ENCODE results near the gene RAB4B. TPM values are rescaled to one million over a fixed set of nuclear protein-coding genes. Genes with fewer than 3 reads are reported as not detected.

Gene RAB4B
- total and polyA plus RNA-seq, 2 experiments from 2014 or later, result 27.4 to 29.0 TPM

GRCh38 chr19:40810160-40810559 lies 32.1 kb downstream of the RAB4B start:
- H3K4me1 Mint-ChIP-seq, result peaks cover 55% of the 10 kb centered on the region
- ATAC-seq (no peak), DNase-seq (ENCODE audit: low spot score) (no peak)
- H3K4me3 Mint-ChIP-seq, result peak overlapping the region; percentile 83
- Histone ChIP-seq H3K36me3 (ENCODE audit: insufficient read depth) (peaks cover 4% of the 10 kb centered on the region; the same call in 1 of the 2 replicates), H2AFZ (no peak overlapping the region), H3K4me2 (peak overlapping the region; percentile 96), H3K4me3 (peak overlapping the region; percentile 63), H3F3A (replicated peaks; ENCODE audit: low read depth) (peaks cover 34% of the 10 kb centered on the region), H3K4me1 (ENCODE audit: insufficient read depth) (peaks cover 29% of the 10 kb centered on the region), H4K20me1 (replicated peaks; ENCODE audit: insufficient read depth) (peaks cover 23% of the 10 kb centered on the region), H3K9me2 (ENCODE audit: insufficient read depth) (no peaks in the 10 kb centered on the region), H3K27ac (ENCODE audit: low read depth) (peak overlapping the region; percentile 88), H3K27me3 (ENCODE audit: insufficient read depth) (peaks cover 12% of the 10 kb centered on the region; the same call in 1 of the 2 replicates), H3K79me2 (replicated peaks; ENCODE audit: insufficient read depth) (peaks cover 23% of the 10 kb centered on the region)
- H3K27me3 Mint-ChIP-seq (ENCODE audit: insufficient read depth, low read depth, poor library complexity), result peaks cover 36% of the 10 kb centered on the region
- H3K27ac Mint-ChIP-seq, result peak overlapping the region; percentile 45; the same call in 1 of the 2 replicates
- H3K9me3 Mint-ChIP-seq, result no peaks in the 10 kb centered on the region; the same call in 2 of the 3 replicates
- H3K36me3 Mint-ChIP-seq (ENCODE audit: low read depth), result peaks cover 25% of the 10 kb centered on the region
- TF ChIP-seq ZNF462 (CRISPR knock-in tag; IDR thresholded peaks at IDR 0.05), result no peak
- no peak for TF ChIP-seq ETS1 (IDR thresholded peaks at IDR 0.05)
- no peak for TF ChIP-seq CREB1 (CRISPR knock-in tag; IDR thresholded peaks at IDR 0.05; ENCODE audit: low read depth)
- 0 out of 2 replicates have a peak, but pooled peaks have one; percentile 25 for TF ChIP-seq POLR2AphosphoS5 (IDR thresholded peaks at IDR 0.05; ENCODE audit: low read depth)
